GM18505 (cell line): Measurements from ENCODE around the gene CCL15.
"Not testable (repeated sequence)": the region's sequence is repeated elsewhere in the genome, so short reads cannot be mapped to it uniquely, and the experiment has no call there.

Experiments
- ATAC-seq: cut with Tn5 transposase; IDR thresholded peaks from one replicate; pipeline ENCODE4 v1.9.1; 2021; ENCODE audit not compliant: unreplicated experiment
- POLR2A ChIP-seq: IDR thresholded peaks from 4 replicates; pipeline ENCODE4 v1.6.1; 2011; ENCODE audit warnings: borderline replicate concordance; ENCODE audit not compliant: insufficient read depth, insufficient read length; ENCODE audit errors: extremely low read depth

Gene CCL15

DNA sequence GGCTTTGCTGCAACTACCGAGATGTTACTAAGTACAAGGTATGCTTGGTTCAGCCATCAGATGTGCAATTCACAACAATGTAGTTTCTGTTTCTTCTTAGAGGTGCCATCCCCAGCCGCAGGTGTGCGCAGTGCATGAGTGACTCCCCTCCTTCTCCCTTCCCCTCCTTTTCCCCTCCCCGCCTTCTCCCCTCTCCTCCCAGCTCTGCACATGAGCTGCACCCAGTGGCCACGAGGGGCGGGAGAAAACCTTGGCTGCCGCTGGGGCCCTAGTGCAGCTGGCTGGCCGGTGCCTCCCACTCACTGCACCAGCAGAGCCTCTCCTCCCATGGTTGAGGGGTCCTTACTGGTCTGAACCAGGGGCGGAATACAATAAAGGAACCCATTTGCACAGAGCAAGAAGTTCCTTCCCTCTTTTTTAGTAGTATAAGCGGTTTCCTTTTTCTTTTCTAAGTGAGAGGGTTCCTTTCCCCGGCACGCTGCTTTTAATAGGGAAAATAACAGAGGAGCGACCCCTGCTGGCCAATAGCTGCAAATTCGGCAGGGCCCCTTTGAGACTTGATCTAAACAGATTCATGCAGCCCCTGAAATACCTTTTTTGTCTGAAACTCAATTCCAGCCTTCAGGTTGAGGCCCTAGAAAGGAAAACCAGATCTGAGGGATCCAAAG is 7.8 kb upstream of the CCL15 start:
- no peak for ATAC-seq
- no peak for TF ChIP-seq POLR2A

DNA sequence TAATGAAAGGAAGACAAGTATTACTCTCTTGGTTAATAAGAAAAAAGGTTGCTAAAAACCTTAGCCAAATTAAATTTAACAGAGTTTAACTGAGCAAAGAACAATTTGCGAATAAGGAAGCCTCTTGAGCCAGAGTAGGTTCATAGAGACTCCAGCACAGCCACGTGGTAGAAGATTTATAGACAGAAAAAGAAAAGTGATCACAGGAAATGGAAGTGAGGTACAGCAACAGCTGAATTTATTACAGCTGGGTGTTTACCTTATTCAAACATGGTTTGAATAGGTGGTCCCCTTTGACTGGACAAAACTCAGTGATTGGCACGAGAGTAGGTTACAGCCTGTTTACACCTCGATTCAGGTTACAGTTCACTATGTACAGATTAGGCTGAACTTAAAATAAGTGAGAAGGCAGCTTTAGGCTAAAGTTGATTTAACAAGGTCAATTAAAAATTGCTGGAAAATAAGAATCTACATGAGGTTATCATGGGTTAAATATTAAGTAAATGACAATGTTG is 3.3 kb upstream of the CCL15 start:
- TF ChIP-seq POLR2A, result no peak
- no peak for ATAC-seq

DNA sequence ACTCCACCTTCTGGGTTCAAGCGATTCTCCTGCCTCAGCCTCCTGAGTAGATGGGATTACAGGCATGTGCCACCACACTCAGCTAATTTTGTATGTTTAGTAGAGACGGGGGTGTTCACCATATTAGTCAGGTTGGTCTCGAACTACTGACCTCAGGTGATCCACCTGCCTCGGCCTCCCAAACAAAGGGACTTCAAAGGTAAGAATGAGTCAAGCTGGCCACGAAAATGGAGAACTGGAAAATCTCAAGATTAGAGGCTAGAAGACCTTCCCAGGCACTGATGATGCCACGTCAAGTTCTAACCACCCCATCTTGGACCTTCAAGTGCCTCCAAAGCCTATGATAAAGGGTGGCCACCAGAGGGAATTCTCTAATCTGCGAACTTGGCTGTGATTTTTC is 1.3 kb upstream of the CCL15 start:
- no peak for ATAC-seq
- no peak for TF ChIP-seq POLR2A

DNA sequence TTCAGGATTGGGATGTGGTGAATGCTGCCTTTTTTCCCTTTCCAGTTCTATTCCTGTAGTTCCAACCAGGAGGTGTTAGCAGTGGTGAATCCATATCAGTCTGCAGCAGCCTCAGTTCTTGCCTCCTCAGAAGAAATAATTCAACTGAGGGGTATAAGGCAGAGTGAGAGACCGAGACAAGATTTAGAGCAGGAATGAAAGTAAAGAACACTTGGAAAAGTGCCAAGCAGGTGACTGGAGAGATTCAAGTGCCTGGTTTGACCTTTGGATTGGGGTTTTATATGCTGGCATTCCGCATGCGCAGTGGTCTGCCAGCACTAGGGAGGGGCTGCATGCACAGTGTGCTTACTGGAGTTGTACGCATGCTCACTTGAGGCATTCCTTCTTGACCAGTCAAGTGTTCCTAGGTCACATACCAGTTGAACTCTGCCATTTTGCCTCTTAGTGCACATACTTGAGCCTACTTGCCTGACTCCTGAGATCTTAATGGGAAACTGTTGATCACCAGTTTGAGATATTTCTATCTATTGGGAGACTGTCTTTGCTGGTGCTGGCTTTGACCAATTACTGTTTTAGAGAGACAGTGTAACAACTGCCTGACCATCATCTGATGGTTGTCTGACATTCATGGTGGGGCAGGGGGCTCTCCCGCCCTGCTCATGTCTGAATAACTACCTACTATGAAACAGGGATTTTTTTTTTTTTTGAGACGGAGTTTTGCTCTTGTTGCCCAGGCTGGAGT is 680 bp upstream of the CCL15 start:
- ATAC-seq, result no peak
- TF ChIP-seq POLR2A, result no peak

DNA sequence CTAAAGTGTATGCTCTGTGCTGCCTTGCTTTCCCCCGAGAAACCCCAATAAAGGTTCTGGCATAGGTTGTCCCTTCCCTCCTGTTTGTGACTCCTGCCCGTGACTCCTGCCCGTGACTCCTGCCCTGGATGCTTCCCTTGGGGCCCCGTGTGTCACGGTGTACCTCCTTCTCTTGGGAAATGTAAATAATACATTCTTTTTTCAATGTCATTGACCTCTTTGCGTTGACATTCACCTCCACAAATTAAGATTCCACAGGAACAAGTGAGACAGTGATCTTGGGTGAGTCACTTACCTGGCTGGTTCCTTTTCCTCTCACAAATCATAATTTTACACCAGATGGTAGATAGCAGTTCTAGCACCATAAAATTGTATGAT is 632 bp downstream of the CCL15 start:
- no peak for TF ChIP-seq POLR2A
- no peak for ATAC-seq

DNA sequence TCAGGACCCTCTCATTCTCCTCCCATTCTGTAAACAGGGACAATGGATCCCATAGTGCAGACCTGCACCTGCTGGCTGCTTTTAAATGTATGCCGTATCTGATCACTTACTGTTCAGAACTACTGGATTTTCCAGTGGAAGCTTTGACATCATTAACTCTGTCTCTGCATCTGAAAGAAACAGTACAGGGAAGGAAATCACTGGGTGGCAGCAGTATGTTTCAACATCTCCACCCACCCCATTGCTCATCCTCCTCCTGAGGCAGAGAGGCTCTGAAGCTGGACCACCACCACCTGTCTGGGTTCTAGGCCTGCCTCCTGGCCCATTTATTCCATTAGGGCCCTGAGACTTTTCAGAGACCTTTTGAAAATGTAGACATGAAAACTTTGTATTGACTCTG is 2.6 kb downstream of the CCL15 start:
- no peak for ATAC-seq
- no peak for TF ChIP-seq POLR2A

DNA sequence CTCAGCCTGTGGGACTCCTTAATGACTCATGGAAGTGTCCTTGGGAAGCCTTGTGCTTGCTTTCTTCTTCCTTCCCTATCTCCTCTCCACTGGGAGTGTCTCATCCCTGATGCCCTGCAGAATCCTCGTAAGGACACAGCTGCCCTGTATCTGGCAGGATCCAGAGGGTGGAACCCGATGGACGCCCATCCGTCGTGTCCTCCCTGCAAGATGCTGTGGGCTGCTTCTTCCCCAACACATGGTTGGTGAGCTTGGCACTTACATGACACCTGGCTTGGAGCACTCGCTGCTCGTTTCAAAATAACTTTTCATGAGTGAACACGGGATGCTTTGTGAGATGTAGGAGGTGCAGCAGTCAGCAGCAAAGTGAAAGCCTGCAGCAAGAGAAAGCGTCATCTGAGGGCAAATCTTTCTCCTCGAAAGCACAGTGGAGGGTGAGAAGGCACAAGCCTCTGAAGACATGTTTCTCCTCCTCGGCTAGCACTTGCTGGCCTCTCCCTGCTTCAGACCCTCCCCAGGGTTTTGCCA is 3.3 kb downstream of the CCL15 start:
- no peak for TF ChIP-seq POLR2A
- no peak for ATAC-seq

DNA sequence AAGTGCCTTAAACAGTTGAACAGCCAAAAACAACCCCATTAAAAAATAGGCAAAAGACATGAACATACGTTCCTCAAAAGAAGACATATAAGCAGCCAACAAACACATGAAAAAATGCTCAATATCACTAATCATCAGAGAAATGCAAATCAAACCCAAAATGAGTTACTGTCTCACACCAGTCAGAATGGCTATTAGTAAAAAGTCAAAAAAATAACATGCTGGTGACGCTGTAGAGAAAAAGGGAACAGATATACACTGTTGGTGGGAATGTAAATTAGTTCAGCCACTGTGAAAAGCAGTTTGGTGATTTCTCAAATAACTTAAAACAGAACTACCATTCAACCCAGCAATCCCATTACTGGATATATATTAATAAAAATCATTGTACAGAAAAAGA is 6.0 kb downstream of the CCL15 start:
- not testable (repeated sequence) for ATAC-seq

DNA sequence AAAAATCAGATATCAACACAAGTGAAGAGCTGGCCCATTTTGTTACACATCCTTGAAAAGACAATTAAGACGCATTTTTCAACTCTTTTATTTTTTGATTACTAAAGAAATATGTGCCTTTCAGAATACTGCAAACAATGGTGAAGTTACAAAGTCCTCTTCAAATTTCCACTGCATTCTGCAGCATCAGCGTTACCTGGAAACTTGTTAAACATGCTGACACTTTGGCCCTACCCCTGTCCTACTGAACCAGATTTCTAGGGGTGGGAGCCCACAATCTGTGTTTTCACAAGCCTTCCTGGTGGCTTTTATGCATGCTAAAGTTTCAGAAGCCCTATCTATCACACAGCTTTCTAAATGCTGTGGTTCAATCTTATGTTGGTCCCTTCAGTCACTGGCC is 10.3 kb downstream of the CCL15 start:
- ATAC-seq, result no peak
- no peak for TF ChIP-seq POLR2A

DNA sequence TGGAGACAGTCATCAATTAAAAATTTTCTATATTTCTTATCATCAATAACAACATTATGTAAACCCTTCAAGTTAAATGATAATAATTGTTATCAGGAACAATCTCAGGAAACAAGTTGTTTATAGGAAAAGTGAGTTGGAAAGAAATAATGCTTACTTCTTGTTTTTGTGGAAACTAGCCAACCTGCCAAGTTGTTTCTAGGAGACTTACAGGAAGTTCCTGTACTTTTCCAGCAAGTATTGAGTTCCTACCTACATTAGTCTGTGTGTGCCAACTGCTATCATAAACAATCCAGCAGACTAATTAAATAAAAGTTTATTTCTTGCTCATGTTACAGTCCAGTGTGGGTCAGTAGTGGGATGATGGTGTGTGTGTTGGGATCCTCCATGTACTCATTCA is 13.2 kb downstream of the CCL15 start:
- no peak for TF ChIP-seq POLR2A
- no peak for ATAC-seq

DNA sequence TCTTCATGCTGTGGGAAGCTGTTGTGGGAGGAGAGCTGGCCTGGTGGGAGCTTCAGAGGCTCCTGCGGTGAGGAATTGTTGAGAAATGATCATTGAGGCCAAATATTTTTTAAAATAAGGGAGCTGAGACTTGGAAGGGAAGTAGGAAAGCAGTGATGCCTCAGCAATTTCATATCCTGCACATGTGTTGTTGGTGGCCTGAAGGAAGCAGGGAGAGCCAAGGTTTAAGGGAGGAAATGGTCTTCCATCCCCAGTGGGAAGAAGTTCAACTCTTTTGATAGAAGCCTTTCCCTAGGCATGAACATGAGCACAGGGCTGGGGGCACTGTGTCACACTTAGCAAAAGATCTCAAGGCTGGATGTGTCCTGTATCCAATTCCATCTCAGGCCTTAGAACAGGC is 14.7 kb downstream of the CCL15 start, which contains the start of gene CCL14:
Gene CCL14 (minus strand): TSS at position 87 of the 400 bp plus-strand sequence. CDS start 80 bp downstream, at position 7.
- no peak for TF ChIP-seq POLR2A
- ATAC-seq, result no peak

DNA sequence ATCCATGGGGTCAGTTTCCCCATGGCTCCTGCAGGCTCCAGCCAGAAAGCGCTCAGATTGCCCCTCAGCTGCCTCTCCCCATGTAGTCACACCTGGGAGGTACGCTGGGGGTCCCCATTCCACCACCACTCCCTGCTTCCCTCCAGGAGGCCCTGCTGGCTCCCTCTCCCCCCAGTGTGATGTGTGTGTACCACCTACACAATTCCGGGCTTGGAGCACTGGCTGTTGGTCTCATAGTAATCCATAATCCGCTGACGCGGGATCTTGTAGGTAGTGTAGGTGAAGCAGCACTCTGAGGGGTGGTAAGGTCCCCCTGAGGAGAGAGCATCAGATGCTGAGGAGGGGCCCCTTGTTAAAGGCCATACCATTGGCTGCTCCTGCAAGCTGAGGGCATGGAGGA is 17.2 kb downstream of the CCL15 start:
- no peak for TF ChIP-seq POLR2A

DNA sequence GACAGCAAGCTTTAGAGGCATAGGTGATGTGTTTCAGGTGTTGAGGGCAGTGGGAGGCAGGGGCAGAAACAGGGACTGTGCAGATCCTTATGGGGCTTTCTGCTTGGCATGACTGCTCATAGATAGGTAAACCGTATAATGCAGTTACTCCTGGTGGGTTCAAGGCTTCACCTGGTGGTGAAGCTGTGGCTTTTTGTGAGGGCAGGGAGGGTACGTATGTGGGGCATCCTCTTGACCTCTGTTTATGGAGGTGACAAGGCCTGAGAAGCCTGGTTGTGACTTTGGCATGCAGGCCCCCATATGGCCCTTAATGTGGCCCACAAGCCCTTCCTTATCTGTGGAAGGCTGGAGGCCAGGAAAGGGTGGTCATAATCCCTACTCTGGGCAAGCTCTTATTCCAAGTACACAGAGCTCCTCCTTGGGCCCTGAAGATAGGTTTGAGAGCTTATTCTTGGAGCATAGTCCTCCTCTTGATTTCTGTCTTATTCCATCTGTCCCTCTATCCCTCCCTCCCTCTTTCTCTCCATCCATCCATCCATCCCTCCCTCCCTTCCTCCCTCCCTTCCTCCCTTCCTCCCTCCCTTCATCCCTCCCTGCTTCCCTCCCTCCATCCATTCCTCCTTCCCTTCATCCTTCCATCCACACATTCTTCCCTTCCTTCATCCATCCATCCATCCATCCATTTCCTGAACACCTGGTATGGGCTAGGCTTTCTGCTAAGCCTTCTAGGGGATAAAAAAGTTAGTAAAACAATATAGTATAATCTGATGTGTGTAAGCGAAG is 18.8 kb downstream of the CCL15 start:
- no peak for TF ChIP-seq POLR2A
- ATAC-seq, result no peak

More for the DNA sequence above, 17.2 kb downstream of the CCL15 start:
- ATAC-seq, result no peak

DNA sequence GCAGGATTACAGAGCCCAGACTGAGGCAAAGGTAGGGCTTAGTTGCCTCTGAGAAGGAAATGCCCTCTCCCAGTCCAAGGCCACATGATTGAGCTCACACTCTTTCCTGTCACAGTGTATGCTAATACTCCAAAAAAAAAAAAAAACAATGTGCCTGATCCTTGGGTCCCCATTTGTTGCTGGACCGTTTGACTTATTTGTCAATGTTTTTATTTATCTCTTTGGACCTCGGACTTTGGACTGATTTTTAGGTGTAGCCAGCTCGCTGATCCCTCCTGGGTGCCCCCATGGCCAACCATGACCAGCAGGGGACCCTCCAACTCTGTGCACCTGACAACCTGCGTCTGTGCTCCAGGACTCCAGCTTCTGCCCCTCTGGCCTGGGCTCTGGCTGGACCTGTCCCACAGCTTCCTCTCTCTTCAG is 19.4 kb downstream of the CCL15 start:
- no peak for ATAC-seq
- TF ChIP-seq POLR2A, result no peak

DNA sequence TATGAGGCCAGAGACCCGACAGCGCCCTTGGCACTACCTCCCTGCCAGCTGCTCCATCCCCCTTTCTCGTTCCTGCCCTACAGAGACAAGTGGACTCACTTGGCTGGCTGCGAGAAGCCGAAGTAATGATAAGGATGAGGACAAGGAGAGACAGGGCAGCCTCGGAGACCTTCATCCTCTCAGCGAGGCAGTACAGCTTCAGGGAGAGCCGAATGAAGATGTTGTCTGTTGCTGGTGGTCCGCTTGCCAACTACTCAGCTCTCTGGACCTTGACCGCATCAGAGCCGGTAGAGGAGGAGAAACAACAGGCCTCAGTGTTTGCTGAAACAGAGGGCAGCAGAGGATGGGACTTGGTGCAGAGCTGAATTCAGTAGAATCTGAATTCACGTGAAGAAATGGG is 20.1 kb downstream of the CCL15 start, which contains the start of gene CCL16:
Gene CCL16 (minus strand): TSS at position 252 of the 400 bp plus-strand sequence. CDS start 77 bp downstream, at position 175.
- no peak for TF ChIP-seq POLR2A
- no peak for ATAC-seq
